Liver (tissue), 9 donors: ENCODE measurements around the gene EMC1. TPM values are rescaled to one million over a fixed set of nuclear protein-coding genes. Genes with fewer than 3 reads are reported as not detected.
A peak's percentile ranks its signal among the peaks of the same experiment; 100 is the strongest.
"Not testable (repeated sequence)": the region's sequence is repeated elsewhere in the genome, so short reads cannot be mapped to it uniquely, and the experiment has no call there.

Experiments
- DNase-seq: peaks from one replicate; pipeline ENCODE4 v3.0.0-alpha.2; 2017; ENCODE audit warnings: low spot score
- H3K27ac ChIP-seq, 2 donors: one replicate each; pipeline ENCODE4 v1.7.0; 2013; ENCODE audit warnings: inconsistent platforms in 2 of 2, low read length in 2 of 2, control low read depth in 1 of 2, low read depth in 1 of 2, mild to moderate bottlenecking in 1 of 2
- H3K27me3 ChIP-seq, 4 donors: one replicate each; pipeline versions ENCODE4 v1.6.1 to v1.7.0; 2013; ENCODE audit warnings: low read length in 3 of 4, inconsistent platforms in 1 of 4, mild to moderate bottlenecking in 1 of 4, moderate library complexity in 1 of 4; ENCODE audit not compliant: control insufficient read depth in 4 of 4, insufficient read depth in 4 of 4
- H3K36me3 ChIP-seq, 4 donors: one replicate each; pipeline versions ENCODE4 v1.6.1 to v1.7.0; 2013; ENCODE audit warnings: low read length in 3 of 4, mild to moderate bottlenecking in 3 of 4, low read depth in 1 of 4, moderate library complexity in 1 of 4; ENCODE audit not compliant: control insufficient read depth in 4 of 4, insufficient read depth in 3 of 4
- H3K4me1 ChIP-seq, 4 donors: one replicate each; pipeline versions ENCODE4 v1.6.1 to v1.7.0; 2013; ENCODE audit warnings: low read length in 3 of 4, mild to moderate bottlenecking in 3 of 4, moderate library complexity in 1 of 4; ENCODE audit not compliant: control insufficient read depth in 4 of 4, insufficient read depth in 4 of 4
- H3K4me3 ChIP-seq, 3 donors: one replicate each; pipeline versions ENCODE4 v1.6.1 to v1.7.0; 2013; ENCODE audit warnings: low read length in 3 of 3, control low read depth in 1 of 3, low read depth in 1 of 3, mild to moderate bottlenecking in 1 of 3
- H3K9ac ChIP-seq, 2 donors: one replicate each; pipeline ENCODE4 v1.7.0; 2013; ENCODE audit warnings: low read length in 2 of 2, mild to moderate bottlenecking in 2 of 2, moderate library complexity in 2 of 2, control low read depth in 1 of 2, low read depth in 1 of 2
- H3K9me3 ChIP-seq, 4 donors: one replicate each; pipeline versions ENCODE4 v1.6.1 to v1.7.0; 2013; ENCODE audit warnings: low read length in 3 of 4; ENCODE audit not compliant: control insufficient read depth in 4 of 4
- EGR1 ChIP-seq, 2 donors: IDR thresholded peaks; 2 replicates each; pipeline ENCODE4 v1.6.1; 2016 to 2018; ENCODE audit warnings: antibody characterized with exemption in 2 of 2, low read depth in 2 of 2
- GABPA ChIP-seq, 2 donors: IDR thresholded peaks in 1 of 2; conservative IDR thresholded peaks in 1 of 2; 2 replicates each; pipeline ENCODE4 v1.6.1; 2016; ENCODE audit warnings: antibody characterized with exemption in 2 of 2, mild to moderate bottlenecking in 1 of 2, moderate library complexity in 1 of 2
- HNF4A ChIP-seq, 2 donors: conservative IDR thresholded peaks; 2 replicates each; pipeline ENCODE4 v1.6.1; 2016; ENCODE audit warnings: antibody characterized with exemption in 2 of 2, mild to moderate bottlenecking in 2 of 2
- HNF4G ChIP-seq: IDR thresholded peaks from 2 replicates; pipeline ENCODE4 v1.6.1; 2016; ENCODE audit warnings: antibody characterized with exemption
- MAX ChIP-seq: IDR thresholded peaks from 2 replicates; pipeline ENCODE4 v1.6.1; 2016; ENCODE audit warnings: antibody characterized with exemption
- NR2F2 ChIP-seq: IDR thresholded peaks from 2 replicates; pipeline ENCODE4 v1.6.1; 2016; ENCODE audit warnings: antibody characterized with exemption
- REST ChIP-seq: IDR thresholded peaks from 2 replicates; pipeline ENCODE4 v1.6.1; 2016; ENCODE audit warnings: antibody characterized with exemption, mild to moderate bottlenecking
- RXRA ChIP-seq, 2 donors: IDR thresholded peaks; 2 replicates each; pipeline ENCODE4 v1.6.1; 2017 to 2018; ENCODE audit warnings: antibody characterized with exemption in 2 of 2, mild to moderate bottlenecking in 1 of 2
- SP1 ChIP-seq: IDR thresholded peaks from 2 replicates; pipeline ENCODE4 v1.6.1; 2018; ENCODE audit warnings: antibody characterized with exemption, mild to moderate bottlenecking
- YY1 ChIP-seq: IDR thresholded peaks from 2 replicates; pipeline ENCODE4 v1.6.1; 2016; ENCODE audit warnings: antibody characterized with exemption, mild to moderate bottlenecking
- WGBS: extraction: QIAGEN DNeasy Blood & Tissue Kit; methylation state at CpG from one replicate; pipeline ENCODE4 v1.1.7; 2013; 5-methylcytosine and 5-hydroxymethylcytosine counted together
- polyA plus RNA-seq, 2 donors: library from polyadenylated mRNA; stranded (reverse) in 1 of 2; unstranded in 1 of 2; fragments of 200-250 nt in 1 of 2; fragments of >200 nt in 1 of 2; fragmentation: Nextera tagmentation in 1 of 2; extraction: Ambion mirVana in 1 of 2; gene quantifications; one replicate each; pipeline versions ENCODE4 v1.2.1 to v1.2.3, GENCODE V29; 2013 to 2015
- total RNA-seq, 2 donors: library from RNA; depleted of rRNA; stranded (reverse); fragments of >200 nt; gene quantifications; one replicate each; pipeline ENCODE4 v1.2.3, GENCODE V29; 2014
- donor health status: healthy.
- donor health status: healthy.
- donor health status: healthy.
- donor health status: healthy.
- donor health status: healthy.

EMC1 gene
- total and polyA plus RNA-seq, 4 donors: 8.0 to 33.6 (median 14.8) TPM

GRCh38 chr1:19283891-19284290 lies 32.6 kb upstream of the EMC1 start (continued):
- no peak for TF ChIP-seq GABPA (IDR thresholded peaks at IDR 0.05 in 1 of 2, conservative IDR thresholded peaks at IDR 0.05 in 1 of 2)
- no peak for TF ChIP-seq NR2F2

DNA sequence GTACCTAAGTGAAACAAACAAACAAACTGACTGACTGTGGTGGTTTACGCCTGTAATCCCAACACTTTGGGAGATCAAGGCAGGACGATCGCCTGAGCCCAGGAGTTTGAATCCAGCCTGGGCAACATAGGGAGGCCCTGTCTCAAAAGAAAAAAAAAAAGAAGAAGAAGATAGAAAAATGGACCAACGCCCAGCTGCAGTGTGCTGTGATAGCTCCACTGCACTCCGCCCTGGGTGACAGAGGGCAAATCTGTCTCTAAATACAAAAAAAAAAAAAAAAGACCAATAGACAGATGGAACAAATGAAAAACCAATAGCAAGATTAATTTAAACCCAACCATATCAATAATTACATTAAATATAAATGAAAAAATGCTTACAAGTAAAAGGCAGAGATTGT lies 23.3 kb upstream of the EMC1 start:
- no peak for DNase-seq
- 43% methylated on average over 5 of the region's 5 CpGs for WGBS
- peaks cover 0 to 1% (median 0%) of the 10 kb centered on the region in 4 donors for H3K36me3 ChIP-seq
- TF ChIP-seq HNF4A (conservative IDR thresholded peaks at IDR 0.05) (peak; percentile 86 to 88), RXRA (IDR thresholded peaks at IDR 0.05) (no peak), HNF4G (peak; percentile 30)
- no peaks in the 10 kb centered on the region for H3K27me3 ChIP-seq
- H3K9me3 ChIP-seq: no peaks in the 10 kb centered on the region
- H3K9ac ChIP-seq: peak overlapping the region; percentile 75 to 78
- peaks cover 0 to 29% (median 15%) of the 10 kb centered on the region in 4 donors for H3K4me1 ChIP-seq
- peak overlapping the region; percentile 26 to 79 (median 66) for H3K4me3 ChIP-seq
- peak overlapping the region; percentile 94 to 98 for H3K27ac ChIP-seq

DNA sequence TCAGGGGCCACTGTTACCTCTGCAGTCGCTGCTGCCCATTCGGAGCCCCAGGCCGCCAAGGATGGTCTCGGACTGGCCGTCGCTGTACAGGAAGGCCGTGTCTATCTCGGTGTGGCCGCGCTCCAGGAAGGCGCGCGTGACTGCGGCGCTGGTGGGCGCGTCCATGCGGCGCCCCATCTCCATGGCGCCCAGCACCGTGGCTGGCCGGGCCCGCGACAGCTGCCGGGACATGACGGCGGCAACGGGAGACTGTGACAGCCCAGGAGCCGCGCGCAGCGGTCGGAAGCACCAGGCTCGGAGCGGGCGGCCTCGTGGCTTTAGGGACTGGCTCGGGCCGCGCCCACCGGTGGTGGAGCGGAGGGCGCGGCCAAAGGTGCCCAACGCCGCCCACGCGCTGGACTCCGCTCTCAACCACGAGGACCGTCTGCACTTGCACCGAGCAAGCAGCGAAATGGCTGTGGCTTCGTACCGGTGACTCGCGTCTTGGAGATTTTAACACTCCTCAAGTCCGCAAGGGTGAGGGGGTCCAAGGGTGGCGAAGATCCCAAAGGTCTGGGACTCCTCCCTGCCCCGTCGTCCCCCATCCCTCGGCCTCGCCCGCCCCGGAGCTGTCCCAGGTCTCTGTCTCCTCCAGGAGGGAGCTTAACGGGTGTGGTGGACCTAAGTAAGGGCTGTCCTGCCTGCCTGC lies 22.7 kb upstream of the EMC1 start:
- peaks cover 0 to 29% (median 17%) of the 10 kb centered on the region in 4 donors for H3K4me1 ChIP-seq
- H3K9me3 ChIP-seq, DNase-seq, H3K27me3 ChIP-seq, H3K36me3 ChIP-seq: not testable (repeated sequence)
- H3K27ac ChIP-seq: peak overlapping the region; percentile 94 to 98
- peak; percentile 29 for TF ChIP-seq YY1
- TF ChIP-seq REST: peak; percentile 3
- TF ChIP-seq HNF4G: peak; percentile 13
- peak; percentile 96 to 97 for TF ChIP-seq EGR1 (IDR thresholded peaks at IDR 0.05; ENCODE audit: low read depth in 2 of 2)
- peak; percentile 41 for TF ChIP-seq MAX
- peak; percentile 24 to 54 for TF ChIP-seq HNF4A (conservative IDR thresholded peaks at IDR 0.05)
- TF ChIP-seq SP1: peak; percentile 14
- WGBS: 10% methylated on average over 59 of the region's 66 CpGs
- peak overlapping the region; percentile 71 to 96 (median 79) for H3K4me3 ChIP-seq
- H3K9ac ChIP-seq: peak overlapping the region; percentile 83 to 96
